KMS-11 (cell line): ENCODE data around the gene FOXO1.

Experiments
- H2AFZ ChIP-seq: fragments of 200-600 bp; sonication (generic); 2 replicates; pipeline ENCODE4 v1.6.1; 2016; ENCODE audit warnings: antibody characterized with exemption, mixed run types, low read depth
- H3K27ac ChIP-seq: fragments of 200-600 bp; sonication (generic); 2 replicates; pipeline ENCODE4 v1.6.1; 2016; ENCODE audit warnings: mild to moderate bottlenecking, mixed run types
- H3K27me3 ChIP-seq: fragments of 200-600 bp; sonication (generic); 2 replicates; pipeline ENCODE4 v1.6.1; 2017; ENCODE audit warnings: mild to moderate bottlenecking, low read depth, mixed run types, moderate library complexity; ENCODE audit not compliant: insufficient read depth
- H3K36me3 ChIP-seq: fragments of 200-600 bp; sonication (generic); 2 replicates; pipeline ENCODE4 v1.6.1; 2017; ENCODE audit warnings: mild to moderate bottlenecking, mixed run types; ENCODE audit not compliant: insufficient read depth
- H3K4me1 ChIP-seq: fragments of 200-600 bp; sonication (generic); 2 replicates; pipeline ENCODE4 v1.6.1; 2016; ENCODE audit warnings: mild to moderate bottlenecking, low read depth, mixed run types; ENCODE audit not compliant: poor library complexity, severe bottlenecking
- H3K4me2 ChIP-seq: fragments of 200-600 bp; sonication (generic); 2 replicates; pipeline ENCODE4 v1.7.0; 2016; ENCODE audit warnings: mild to moderate bottlenecking, mixed run types
- H3K4me3 ChIP-seq: fragments of 200-600 bp; sonication (generic); IDR thresholded peaks from 2 replicates; pipeline ENCODE4 v1.6.1; 2017; ENCODE audit warnings: low read depth, low read length, mixed read lengths; ENCODE audit not compliant: insufficient read depth
- H3K79me2 ChIP-seq: fragments of 200-600 bp; sonication (generic); 2 replicates; pipeline ENCODE4 v1.6.1; 2016; ENCODE audit warnings: low read depth, mixed run types; ENCODE audit not compliant: insufficient read depth
- H3K9ac ChIP-seq: fragments of 200-600 bp; sonication (generic); 2 replicates; pipeline ENCODE4 v1.6.1; 2016; ENCODE audit warnings: mild to moderate bottlenecking, mixed run types
- H4K20me1 ChIP-seq: fragments of 200-600 bp; sonication (generic); 2 replicates; pipeline ENCODE4 v1.6.1; 2016; ENCODE audit warnings: mild to moderate bottlenecking, mixed run types; ENCODE audit not compliant: insufficient read depth
- CTCF ChIP-seq: fragments of 200-600 bp; sonication (generic); conservative IDR thresholded peaks from 2 replicates; pipeline ENCODE4 v1.6.1; 2017; ENCODE audit warnings: low read depth, mild to moderate bottlenecking, antibody characterized with exemption, low read length, moderate library complexity, mixed read lengths

FOXO1 gene

GRCh38 chr13:40530961-40531360 is 135.5 kb downstream of the FOXO1 start:
- no peaks in the 10 kb centered on the region for H4K20me1 ChIP-seq
- peak overlapping the region; percentile 27; the same call in 1 of the 2 replicates for H2AFZ ChIP-seq
- peak overlapping the region; percentile 70 for H3K4me2 ChIP-seq
- H3K79me2 ChIP-seq: no peaks in the 10 kb centered on the region
- H3K27me3 ChIP-seq: no peaks in the 10 kb centered on the region
- H3K4me3 ChIP-seq: no peak overlapping the region
- H3K36me3 ChIP-seq: no peaks in the 10 kb centered on the region
- H3K9ac ChIP-seq: peak overlapping the region; percentile 55; the same call in 1 of the 2 replicates
- H3K4me1 ChIP-seq: peaks cover 21% of the 10 kb centered on the region
- H3K27ac ChIP-seq: peak overlapping the region; percentile 86
- TF ChIP-seq CTCF: no peak

- no peak for TF ChIP-seq CTCF
Measured at GRCh38 chr13:40528881-40529280, 137.6 kb downstream of the FOXO1 start.

GRCh38 chr13:40527914-40528313 is 138.5 kb downstream of the FOXO1 start:
- TF ChIP-seq CTCF: no peak
- H3K27me3 ChIP-seq: no peaks in the 10 kb centered on the region
- no peak overlapping the region for H2AFZ ChIP-seq
- H3K9ac ChIP-seq: no peak overlapping the region
- H4K20me1 ChIP-seq: no peaks in the 10 kb centered on the region
- H3K27ac ChIP-seq: no peak overlapping the region
- H3K79me2 ChIP-seq: no peaks in the 10 kb centered on the region
- H3K4me2 ChIP-seq: no peak overlapping the region
- H3K4me1 ChIP-seq: peaks cover 21% of the 10 kb centered on the region
- H3K36me3 ChIP-seq: no peaks in the 10 kb centered on the region
- H3K4me3 ChIP-seq: no peak overlapping the region

More at GRCh38 chr13:40528881-40529280, 137.6 kb downstream of the FOXO1 start:
- no peaks in the 10 kb centered on the region for H3K36me3 ChIP-seq
- no peak overlapping the region for H2AFZ ChIP-seq
- H3K9ac ChIP-seq: no peak overlapping the region
- H3K27me3 ChIP-seq: no peaks in the 10 kb centered on the region
- H3K4me1 ChIP-seq: peaks cover 21% of the 10 kb centered on the region
- no peak overlapping the region for H3K4me3 ChIP-seq
- H3K4me2 ChIP-seq: no peak overlapping the region
- H3K79me2 ChIP-seq: no peaks in the 10 kb centered on the region
- no peaks in the 10 kb centered on the region for H4K20me1 ChIP-seq
- H3K27ac ChIP-seq: no peak overlapping the region

GRCh38 chr13:40522282-40522681 is 144.2 kb downstream of the FOXO1 start:
- Histone ChIP-seq H4K20me1 (no peaks in the 10 kb centered on the region), H3K4me1 (no peaks in the 10 kb centered on the region), H3K9ac (no peak overlapping the region), H3K4me2 (no peak overlapping the region), H3K36me3 (no peaks in the 10 kb centered on the region), H3K79me2 (no peaks in the 10 kb centered on the region), H3K27me3 (no peaks in the 10 kb centered on the region), H3K4me3 (no peak overlapping the region), H2AFZ (no peak overlapping the region), H3K27ac (no peak overlapping the region)
- no peak for TF ChIP-seq CTCF
